Adipocyte (in vitro differentiated cells): ENCODE results near the gene BRME1.

Experiments
- DNase-seq: peaks from one replicate; pipeline ENCODE4 v3.0.0-alpha.2; 2015; ENCODE audit warnings: low read depth
- H3K27me3 ChIP-seq: replicated peaks from 2 replicates; pipeline ENCODE4 v1.7.0; 2013; ENCODE audit warnings: mild to moderate bottlenecking, low read length, moderate library complexity; ENCODE audit not compliant: control insufficient read depth, insufficient read depth
- H3K36me3 ChIP-seq: 2 replicates; pipeline ENCODE4 v1.7.0; 2013; ENCODE audit warnings: low read length, mild to moderate bottlenecking, moderate library complexity; ENCODE audit not compliant: control insufficient read depth, insufficient read depth, severe bottlenecking
- H3K4me1 ChIP-seq: 2 replicates; pipeline ENCODE4 v1.7.0; 2013; ENCODE audit warnings: mild to moderate bottlenecking, low read length, moderate library complexity; ENCODE audit not compliant: control insufficient read depth, insufficient read depth
- H3K4me3 ChIP-seq: 2 replicates; pipeline ENCODE4 v1.7.0; 2013; ENCODE audit warnings: mild to moderate bottlenecking, low read length, moderate library complexity
- H3K9ac ChIP-seq: 2 replicates; pipeline ENCODE4 v1.7.0; 2013; ENCODE audit warnings: mild to moderate bottlenecking, low read length, moderate library complexity
- H3K9me3 ChIP-seq: 2 replicates; pipeline ENCODE4 v1.7.0; 2013; ENCODE audit warnings: mild to moderate bottlenecking, low read length, moderate library complexity; ENCODE audit not compliant: control insufficient read depth

Gene BRME1

GRCh38 chr19:13937479-13938300 is 31.8 kb upstream of the BRME1 start:
- H3K36me3 ChIP-seq: no peaks in the 10 kb centered on the region
- peaks cover 6% of the 10 kb centered on the region for H3K4me1 ChIP-seq
- no peaks in the 10 kb centered on the region for H3K9me3 ChIP-seq
- H3K9ac ChIP-seq: no peak overlapping the region
- H3K27me3 ChIP-seq: peaks cover 21% of the 10 kb centered on the region
- DNase-seq: peak; percentile 63
- H3K4me3 ChIP-seq: peak overlapping the region; percentile 50

GRCh38 chr19:13935765-13936510 is 30.0 kb upstream of the BRME1 start:
- Histone ChIP-seq H3K4me3 (no peak overlapping the region), H3K9ac (no peak overlapping the region), H3K27me3 (peaks cover 21% of the 10 kb centered on the region), H3K36me3 (no peaks in the 10 kb centered on the region), H3K9me3 (no peaks in the 10 kb centered on the region), H3K4me1 (peaks cover 6% of the 10 kb centered on the region)
- DNase-seq: peak; percentile 17

- H3K4me3 ChIP-seq: no peak overlapping the region
- H3K9me3 ChIP-seq: no peaks in the 10 kb centered on the region
- H3K36me3 ChIP-seq: no peaks in the 10 kb centered on the region
- H3K9ac ChIP-seq: no peak overlapping the region
- peaks cover 6% of the 10 kb centered on the region for H3K4me1 ChIP-seq
- no peak for DNase-seq
- peaks cover 21% of the 10 kb centered on the region for H3K27me3 ChIP-seq
Observed at GRCh38 chr19:13934785-13935109, 28.8 kb upstream of the BRME1 start.

- Histone ChIP-seq H3K4me3 (no peak overlapping the region), H3K36me3 (no peaks in the 10 kb centered on the region), H3K4me1 (no peaks in the 10 kb centered on the region), H3K27me3 (peaks cover 21% of the 10 kb centered on the region), H3K9me3 (no peaks in the 10 kb centered on the region), H3K9ac (no peak overlapping the region)
- no peak for DNase-seq
Observed at GRCh38 chr19:13932911-13933393, 27.0 kb upstream of the BRME1 start.

- peaks cover under 1% of the 10 kb centered on the region for H3K36me3 ChIP-seq
- H3K27me3 ChIP-seq: peaks cover 19% of the 10 kb centered on the region
- H3K4me3 ChIP-seq: no peak overlapping the region
- H3K9me3 ChIP-seq: no peaks in the 10 kb centered on the region
- H3K9ac ChIP-seq: no peak overlapping the region
- DNase-seq: no peak
- H3K4me1 ChIP-seq: no peaks in the 10 kb centered on the region
Observed at GRCh38 chr19:13932149-13932637, 26.3 kb upstream of the BRME1 start.

- Histone ChIP-seq H3K4me1 (no peaks in the 10 kb centered on the region), H3K27me3 (peaks cover 19% of the 10 kb centered on the region), H3K9ac (no peak overlapping the region), H3K4me3 (no peak overlapping the region), H3K36me3 (peaks cover 7% of the 10 kb centered on the region), H3K9me3 (no peaks in the 10 kb centered on the region)
- no peak for DNase-seq
Observed at GRCh38 chr19:13931391-13932148, 25.7 kb upstream of the BRME1 start.

GRCh38 chr19:13930402-13930801 is 24.5 kb upstream of the BRME1 start:
- DNase-seq: no peak

GRCh38 chr19:13929956-13930355 is 24.0 kb upstream of the BRME1 start:
- Histone ChIP-seq H3K4me3 (no peak overlapping the region), H3K36me3 (peaks cover 18% of the 10 kb centered on the region), H3K27me3 (peaks cover 14% of the 10 kb centered on the region), H3K9me3 (no peaks in the 10 kb centered on the region), H3K4me1 (no peaks in the 10 kb centered on the region), H3K9ac (no peak overlapping the region)
- DNase-seq: no peak

More at GRCh38 chr19:13930402-13930801, 24.5 kb upstream of the BRME1 start:
- Histone ChIP-seq H3K36me3 (peaks cover 13% of the 10 kb centered on the region), H3K4me3 (no peak overlapping the region), H3K9ac (no peak overlapping the region), H3K9me3 (no peaks in the 10 kb centered on the region), H3K27me3 (peaks cover 16% of the 10 kb centered on the region), H3K4me1 (no peaks in the 10 kb centered on the region)

GRCh38 chr19:13929340-13929739 is 23.4 kb upstream of the BRME1 start:
- Histone ChIP-seq H3K4me1 (no peaks in the 10 kb centered on the region), H3K4me3 (no peak overlapping the region), H3K27me3 (peaks cover 7% of the 10 kb centered on the region), H3K9ac (no peak overlapping the region), H3K36me3 (peaks cover 21% of the 10 kb centered on the region), H3K9me3 (no peaks in the 10 kb centered on the region)
- no peak for DNase-seq

GRCh38 chr19:13926715-13927114 is 20.8 kb upstream of the BRME1 start:
- no peak for DNase-seq
- no peaks in the 10 kb centered on the region for H3K4me1 ChIP-seq
- H3K9me3 ChIP-seq: no peaks in the 10 kb centered on the region
- no peak overlapping the region for H3K4me3 ChIP-seq
- H3K27me3 ChIP-seq: no peaks in the 10 kb centered on the region
- H3K9ac ChIP-seq: no peak overlapping the region
- H3K36me3 ChIP-seq: peaks cover 36% of the 10 kb centered on the region

GRCh38 chr19:13926010-13926409 is 20.1 kb upstream of the BRME1 start:
- DNase-seq: no peak
- H3K36me3 ChIP-seq: peaks cover 43% of the 10 kb centered on the region
- H3K4me1 ChIP-seq: no peaks in the 10 kb centered on the region

More at GRCh38 chr19:13926010-13926409, 20.1 kb upstream of the BRME1 start:
- no peak overlapping the region for H3K4me3 ChIP-seq
- H3K9ac ChIP-seq: no peak overlapping the region
- H3K9me3 ChIP-seq: no peaks in the 10 kb centered on the region
- no peaks in the 10 kb centered on the region for H3K27me3 ChIP-seq
